ENCODE results near the gene CAMK1G. TPM values are rescaled to one million over a fixed set of nuclear protein-coding genes. Genes with fewer than 3 reads are reported as not detected.

CAMK1G gene
- total and polyA plus RNA-seq, 9 of the 15 experiments (the other 6 are each of a cell fraction or from before 2014, with no cell fraction given) = not detected

DNA sequence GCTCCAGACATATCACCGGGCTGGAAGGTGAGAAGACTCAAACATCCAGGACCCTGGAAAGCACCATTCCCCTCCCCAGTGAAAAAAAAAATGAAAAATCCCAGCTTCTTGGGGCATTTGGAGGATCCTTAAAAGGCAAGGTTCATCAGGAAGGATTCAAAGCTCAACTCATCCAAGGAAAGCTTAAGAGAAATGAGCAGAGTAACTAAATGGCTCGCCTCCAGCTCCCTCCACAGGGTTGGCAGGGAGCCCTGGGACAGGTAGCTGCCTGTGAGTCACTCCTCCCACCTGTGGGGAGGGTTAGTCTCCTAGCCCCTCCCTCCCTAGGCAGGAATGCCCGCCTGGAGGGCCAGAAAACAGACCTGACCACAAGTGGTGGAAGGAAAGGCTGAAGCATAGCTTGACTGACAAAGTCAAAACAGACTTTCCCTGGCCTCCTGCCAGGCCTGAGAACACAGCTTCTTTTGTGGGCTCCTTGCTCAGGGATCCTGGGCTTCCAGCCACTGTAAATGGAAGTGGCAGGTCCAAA, 69.4 kb downstream of the CAMK1G start (continued):
- TF ChIP-seq, protein P1, sequence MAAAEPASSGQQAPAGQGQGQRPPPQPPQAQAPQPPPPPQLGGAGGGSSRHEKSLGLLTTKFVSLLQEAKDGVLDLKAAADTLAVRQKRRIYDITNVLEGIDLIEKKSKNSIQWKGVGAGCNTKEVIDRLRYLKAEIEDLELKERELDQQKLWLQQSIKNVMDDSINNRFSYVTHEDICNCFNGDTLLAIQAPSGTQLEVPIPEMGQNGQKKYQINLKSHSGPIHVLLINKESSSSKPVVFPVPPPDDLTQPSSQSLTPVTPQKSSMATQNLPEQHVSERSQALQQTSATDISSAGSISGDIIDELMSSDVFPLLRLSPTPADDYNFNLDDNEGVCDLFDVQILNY (CRISPR knock-in tag; IDR thresholded peaks at IDR 0.05) = no peak
- TF ChIP-seq KAT2B (IDR thresholded peaks at IDR 0.05; ENCODE audit: low read depth, low read length) = no peak
- TF ChIP-seq CC2D1A (IDR thresholded peaks at IDR 0.05) = no peak
- TF ChIP-seq, protein P2, sequence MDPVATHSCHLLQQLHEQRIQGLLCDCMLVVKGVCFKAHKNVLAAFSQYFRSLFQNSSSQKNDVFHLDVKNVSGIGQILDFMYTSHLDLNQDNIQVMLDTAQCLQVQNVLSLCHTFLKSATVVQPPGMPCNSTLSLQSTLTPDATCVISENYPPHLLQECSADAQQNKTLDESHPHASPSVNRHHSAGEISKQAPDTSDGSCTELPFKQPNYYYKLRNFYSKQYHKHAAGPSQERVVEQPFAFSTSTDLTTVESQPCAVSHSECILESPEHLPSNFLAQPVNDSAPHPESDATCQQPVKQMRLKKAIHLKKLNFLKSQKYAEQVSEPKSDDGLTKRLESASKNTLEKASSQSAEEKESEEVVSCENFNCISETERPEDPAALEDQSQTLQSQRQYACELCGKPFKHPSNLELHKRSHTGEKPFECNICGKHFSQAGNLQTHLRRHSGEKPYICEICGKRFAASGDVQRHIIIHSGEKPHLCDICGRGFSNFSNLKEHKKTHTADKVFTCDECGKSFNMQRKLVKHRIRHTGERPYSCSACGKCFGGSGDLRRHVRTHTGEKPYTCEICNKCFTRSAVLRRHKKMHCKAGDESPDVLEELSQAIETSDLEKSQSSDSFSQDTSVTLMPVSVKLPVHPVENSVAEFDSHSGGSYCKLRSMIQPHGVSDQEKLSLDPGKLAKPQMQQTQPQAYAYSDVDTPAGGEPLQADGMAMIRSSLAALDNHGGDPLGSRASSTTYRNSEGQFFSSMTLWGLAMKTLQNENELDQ (CRISPR knock-in tag; IDR thresholded peaks at IDR 0.05; ENCODE audit: borderline replicate concordance) = no peak
- TF ChIP-seq CREM (IDR thresholded peaks at IDR 0.05; ENCODE audit: low read depth) = no peak
- TF ChIP-seq PYGO2 (tag; IDR thresholded peaks at IDR 0.05) = no peak
- TF ChIP-seq ZNF134 (CRISPR knock-in tag; conservative IDR thresholded peaks at IDR 0.05) = no peak
- TF ChIP-seq, protein P3, sequence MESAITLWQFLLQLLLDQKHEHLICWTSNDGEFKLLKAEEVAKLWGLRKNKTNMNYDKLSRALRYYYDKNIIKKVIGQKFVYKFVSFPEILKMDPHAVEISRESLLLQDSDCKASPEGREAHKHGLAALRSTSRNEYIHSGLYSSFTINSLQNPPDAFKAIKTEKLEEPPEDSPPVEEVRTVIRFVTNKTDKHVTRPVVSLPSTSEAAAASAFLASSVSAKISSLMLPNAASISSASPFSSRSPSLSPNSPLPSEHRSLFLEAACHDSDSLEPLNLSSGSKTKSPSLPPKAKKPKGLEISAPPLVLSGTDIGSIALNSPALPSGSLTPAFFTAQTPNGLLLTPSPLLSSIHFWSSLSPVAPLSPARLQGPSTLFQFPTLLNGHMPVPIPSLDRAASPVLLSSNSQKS (CRISPR knock-in tag; IDR thresholded peaks at IDR 0.05) = no peak
- TF ChIP-seq, protein P4, sequence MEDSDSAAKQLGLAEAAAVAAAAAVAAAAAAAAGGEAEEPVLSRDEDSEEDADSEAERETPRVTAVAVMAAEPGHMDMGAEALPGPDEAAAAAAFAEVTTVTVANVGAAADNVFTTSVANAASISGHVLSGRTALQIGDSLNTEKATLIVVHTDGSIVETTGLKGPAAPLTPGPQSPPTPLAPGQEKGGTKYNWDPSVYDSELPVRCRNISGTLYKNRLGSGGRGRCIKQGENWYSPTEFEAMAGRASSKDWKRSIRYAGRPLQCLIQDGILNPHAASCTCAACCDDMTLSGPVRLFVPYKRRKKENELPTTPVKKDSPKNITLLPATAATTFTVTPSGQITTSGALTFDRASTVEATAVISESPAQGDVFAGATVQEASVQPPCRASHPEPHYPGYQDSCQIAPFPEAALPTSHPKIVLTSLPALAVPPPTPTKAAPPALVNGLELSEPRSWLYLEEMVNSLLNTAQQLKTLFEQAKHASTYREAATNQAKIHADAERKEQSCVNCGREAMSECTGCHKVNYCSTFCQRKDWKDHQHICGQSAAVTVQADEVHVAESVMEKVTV (CRISPR knock-in tag; IDR thresholded peaks at IDR 0.05) = no peak
- TF ChIP-seq MYNN (IDR thresholded peaks at IDR 0.05) = no peak
- no peak for TF ChIP-seq MYNN (CRISPR knock-in tag; IDR thresholded peaks at IDR 0.05)
- no peak for TF ChIP-seq CAMTA2 (CRISPR knock-in tag; conservative IDR thresholded peaks at IDR 0.05)
- no peak for TF ChIP-seq EP300 (IDR thresholded peaks at IDR 0.05; ENCODE audit: low read length)
- no peak for TF ChIP-seq TAL1 (IDR thresholded peaks at IDR 0.05)
- no peak for TF ChIP-seq OTX1 (CRISPR knock-in tag; IDR thresholded peaks at IDR 0.05)
- TF ChIP-seq KLF13 (tag; IDR thresholded peaks at IDR 0.05; ENCODE audit: borderline replicate concordance, low read depth) = no peak
- TF ChIP-seq JUN (IDR thresholded peaks at IDR 0.05; ENCODE audit: borderline replicate concordance, low read depth, low read length) = peak; percentile 43; the same call in 1 of the 2 replicates
- TF ChIP-seq JUN (CRISPR knock-in tag; IDR thresholded peaks at IDR 0.05; ENCODE audit: borderline replicate concordance) = no peak
- no peak for TF ChIP-seq ZNF644 (tag; IDR thresholded peaks at IDR 0.05; ENCODE audit: low read depth)
- TF ChIP-seq NCOA6 (IDR thresholded peaks at IDR 0.05) = no peak
- TF ChIP-seq, protein P5, sequence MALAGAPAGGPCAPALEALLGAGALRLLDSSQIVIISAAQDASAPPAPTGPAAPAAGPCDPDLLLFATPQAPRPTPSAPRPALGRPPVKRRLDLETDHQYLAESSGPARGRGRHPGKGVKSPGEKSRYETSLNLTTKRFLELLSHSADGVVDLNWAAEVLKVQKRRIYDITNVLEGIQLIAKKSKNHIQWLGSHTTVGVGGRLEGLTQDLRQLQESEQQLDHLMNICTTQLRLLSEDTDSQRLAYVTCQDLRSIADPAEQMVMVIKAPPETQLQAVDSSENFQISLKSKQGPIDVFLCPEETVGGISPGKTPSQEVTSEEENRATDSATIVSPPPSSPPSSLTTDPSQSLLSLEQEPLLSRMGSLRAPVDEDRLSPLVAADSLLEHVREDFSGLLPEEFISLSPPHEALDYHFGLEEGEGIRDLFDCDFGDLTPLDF (CRISPR knock-in tag; IDR thresholded peaks at IDR 0.05) = no peak
- no peak for TF ChIP-seq NFYB (IDR thresholded peaks at IDR 0.05; ENCODE audit: extremely low read depth, insufficient read length)
- TF ChIP-seq GABPB2 (CRISPR knock-in tag; conservative IDR thresholded peaks at IDR 0.05) = no peak
- no peak for TF ChIP-seq C11orf30 (IDR thresholded peaks at IDR 0.05; ENCODE audit: low read depth)
